HG03196 (cell line): ENCODE results near the gene NTN4.
"Not testable (repeated sequence)": the region's sequence is repeated elsewhere in the genome, so short reads cannot be mapped to it uniquely, and the experiment has no call there.

Experiments used
- ATAC-seq: cut with Tn5 transposase; IDR thresholded peaks from one replicate; pipeline ENCODE4 v1.9.1; 2021; ENCODE audit not compliant: unreplicated experiment

The NTN4 gene

GRCh38 chr12:95796982-95797289 lies 6.4 kb upstream of the NTN4 start:
- ATAC-seq, result no peak

- ATAC-seq, result no peak
These were observed 5.8 kb upstream of the NTN4 start for GRCh38 chr12:95796225-95796981.

DNA sequence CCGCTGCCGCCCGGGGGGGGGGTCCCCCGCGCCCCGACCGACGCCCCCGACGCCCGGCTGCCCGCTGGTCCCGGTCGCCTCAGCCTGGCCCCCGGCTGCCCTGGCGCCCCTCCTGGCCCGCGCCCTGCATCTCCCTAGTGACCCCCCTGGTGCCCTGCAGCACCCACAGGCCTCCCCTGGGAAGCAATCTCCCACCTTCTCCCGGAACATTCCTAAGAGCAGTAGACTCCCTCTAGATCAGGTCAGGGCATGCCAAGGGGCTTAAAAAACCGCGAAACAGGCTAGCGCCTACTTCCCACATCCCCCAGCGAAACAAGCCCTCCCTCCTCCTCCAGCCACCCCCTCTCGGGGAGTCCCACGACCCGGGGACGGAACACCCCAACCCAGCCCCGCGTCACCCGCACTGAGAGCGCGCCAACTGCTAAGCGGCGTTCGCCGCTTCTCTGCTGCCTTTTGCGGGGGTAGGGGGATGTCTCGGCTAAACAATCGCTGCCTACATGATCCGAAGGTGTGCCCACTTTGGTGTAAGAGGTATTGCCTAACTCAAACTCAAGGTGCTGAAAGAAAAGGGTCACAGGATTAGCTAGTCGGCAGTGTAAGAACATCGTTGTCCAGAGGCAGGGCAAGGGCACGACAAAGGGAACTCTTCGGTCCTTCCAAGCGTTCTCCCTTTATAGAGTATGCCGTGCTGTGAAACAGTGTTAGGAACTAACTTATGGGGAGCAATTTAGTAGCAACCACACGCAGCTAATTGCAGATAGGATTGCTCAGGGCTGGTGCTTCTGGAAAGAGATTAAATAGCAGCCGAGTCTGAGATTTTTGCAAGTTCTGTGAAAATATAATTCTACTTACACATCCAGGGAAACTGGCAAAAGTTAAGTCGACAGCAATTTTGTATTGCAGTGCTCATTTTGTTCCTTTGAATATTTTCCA lies 619 bp upstream of the NTN4 start:
- no peak for ATAC-seq

GRCh38 chr12:95789126-95790032 lies 1.2 kb downstream of the NTN4 start:
- no peak for ATAC-seq

- no peak for ATAC-seq
These were observed 1.9 kb downstream of the NTN4 start for GRCh38 chr12:95788637-95789036.

DNA sequence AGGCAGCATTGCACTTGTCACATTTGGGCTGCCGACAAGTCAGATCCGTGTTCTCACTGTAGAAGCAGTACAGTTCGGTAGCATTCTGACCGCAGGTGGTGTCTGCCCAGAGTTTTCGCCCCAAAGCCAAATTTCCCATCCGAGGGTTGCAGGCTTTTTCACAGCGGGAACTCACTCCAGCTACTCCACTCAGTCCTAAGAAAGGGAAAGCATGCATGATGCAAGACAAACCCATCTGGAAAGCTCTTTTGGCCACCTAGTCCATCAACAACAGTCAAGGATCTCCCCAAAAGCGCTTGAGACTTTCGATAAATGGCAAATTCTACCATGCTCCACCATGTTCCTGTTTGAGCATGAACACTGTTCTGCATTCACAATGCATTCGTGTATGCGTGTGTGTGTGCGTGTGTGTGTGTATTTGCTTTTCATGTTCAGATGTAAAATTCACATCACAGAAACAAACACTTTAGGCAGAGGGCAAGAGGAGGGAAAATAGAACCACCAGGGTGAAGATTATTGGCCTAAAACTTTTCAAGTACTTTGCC lies 3.2 kb downstream of the NTN4 start:
- ATAC-seq, result no peak

GRCh38 chr12:95784915-95785314 lies 5.6 kb downstream of the NTN4 start:
- ATAC-seq, result no peak

GRCh38 chr12:95784286-95784685 lies 6.3 kb downstream of the NTN4 start:
- no peak for ATAC-seq

- not testable (repeated sequence) for ATAC-seq
These were observed 15.1 kb downstream of the NTN4 start for GRCh38 chr12:95775466-95775865.

- no peak for ATAC-seq
These were observed 16.1 kb downstream of the NTN4 start for GRCh38 chr12:95774311-95775045.

DNA sequence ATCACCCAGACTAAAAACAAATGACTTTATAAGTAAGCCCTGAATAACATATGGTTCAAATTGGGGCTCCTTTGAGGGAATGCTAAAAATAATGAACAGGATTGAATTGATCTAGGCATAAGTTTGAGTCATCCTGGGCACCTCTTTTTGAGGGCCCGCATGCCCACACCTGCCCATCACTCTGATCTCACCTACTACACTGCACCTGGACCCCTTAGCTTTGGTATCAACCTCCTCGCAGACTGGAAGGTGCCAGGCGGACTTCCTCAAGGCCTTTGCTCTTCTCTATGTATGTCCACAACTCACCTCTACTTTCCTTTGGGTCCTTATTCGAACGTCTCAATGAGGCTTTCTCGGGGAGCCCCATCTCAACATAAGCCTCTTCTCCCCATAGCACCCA lies 17.2 kb downstream of the NTN4 start:
- ATAC-seq, result no peak

DNA sequence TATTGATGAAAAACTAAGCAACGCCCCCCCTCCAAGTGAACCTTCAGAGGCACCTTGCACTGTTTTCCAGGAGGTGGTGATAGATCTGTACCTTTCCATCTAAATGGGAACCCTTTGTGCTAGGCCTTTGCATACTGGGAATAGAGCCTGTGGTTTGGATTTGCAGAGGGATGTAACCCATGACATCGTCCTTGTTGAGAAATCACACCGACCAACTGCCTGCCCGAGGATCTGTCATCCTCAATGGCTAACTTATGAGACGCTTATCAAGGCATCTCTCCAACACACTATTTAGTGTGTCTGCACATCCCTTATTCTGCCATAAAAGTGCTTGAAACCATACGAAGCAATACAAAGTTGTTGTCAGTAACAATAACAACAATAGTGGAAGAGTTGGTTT lies 22.9 kb downstream of the NTN4 start:
- ATAC-seq, result no peak

DNA sequence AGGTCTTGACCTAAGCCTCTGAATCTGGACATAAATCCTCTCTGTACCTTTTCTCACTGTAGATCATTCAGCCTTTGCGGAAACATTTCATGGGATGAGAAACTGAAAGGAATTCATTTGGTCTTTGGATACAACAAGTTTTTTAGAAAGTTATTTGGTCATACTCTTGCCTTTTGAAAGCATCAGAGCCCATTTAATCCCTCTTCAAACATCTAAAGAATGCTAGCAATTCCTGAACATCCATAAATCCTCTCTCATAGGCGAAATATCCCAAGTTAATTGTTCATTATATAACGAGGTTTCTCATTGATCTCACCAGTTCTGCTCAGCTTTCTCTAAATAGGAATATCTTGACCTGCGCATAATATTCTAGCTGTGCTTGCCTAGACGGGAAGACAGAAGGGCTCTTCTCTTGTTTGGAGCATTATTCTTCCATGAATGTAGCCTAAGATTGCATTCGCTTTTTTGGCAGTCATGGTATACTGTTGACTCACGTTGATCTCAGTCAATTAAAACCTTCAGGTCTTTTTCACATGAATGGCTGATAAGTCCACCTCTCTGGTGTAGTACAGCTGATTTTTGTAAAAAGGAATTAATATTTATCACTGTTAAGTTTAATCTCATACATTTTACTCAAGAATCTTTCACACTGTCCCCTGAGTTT lies 24.1 kb downstream of the NTN4 start:
- no peak for ATAC-seq

DNA sequence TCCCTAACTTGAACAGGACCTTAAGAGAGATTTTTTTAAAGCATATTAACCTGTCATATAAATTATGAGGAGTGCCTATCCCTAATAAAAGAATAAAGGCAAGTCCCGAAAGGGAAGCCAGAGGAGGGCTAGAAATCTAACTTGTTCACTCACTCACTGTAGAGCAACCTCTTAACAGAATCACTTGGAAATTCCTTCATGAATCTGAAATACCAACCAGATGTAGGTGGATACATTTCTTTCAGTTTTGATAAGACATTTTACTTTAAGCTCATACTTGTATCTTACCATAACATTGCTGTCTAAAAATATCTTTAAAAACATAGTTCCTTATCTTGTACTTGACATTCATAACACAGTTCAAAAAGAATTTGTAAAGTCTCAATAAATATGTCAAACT lies 25.7 kb downstream of the NTN4 start:
- ATAC-seq, result no peak

DNA sequence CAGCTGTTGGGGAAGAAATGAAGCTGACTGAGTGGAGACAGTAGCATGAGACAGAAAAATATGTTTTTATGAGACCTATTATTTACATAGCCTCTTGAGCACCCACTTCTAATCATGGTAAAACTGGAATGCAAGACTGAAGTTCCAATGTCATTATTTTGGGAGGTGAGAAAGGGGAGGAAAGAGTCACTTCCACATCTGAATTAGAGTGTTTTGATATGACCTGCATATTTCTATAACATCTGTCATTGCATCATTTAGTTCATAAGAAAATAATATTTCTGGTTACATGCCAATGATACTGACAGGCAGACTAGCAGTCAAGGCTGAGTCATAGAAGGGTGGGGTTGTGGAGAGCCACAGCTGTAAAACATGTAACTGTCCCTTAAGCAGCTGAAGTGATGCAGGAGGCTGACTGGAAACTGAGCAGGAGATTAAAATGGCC lies 26.7 kb downstream of the NTN4 start:
- ATAC-seq, result no peak

DNA sequence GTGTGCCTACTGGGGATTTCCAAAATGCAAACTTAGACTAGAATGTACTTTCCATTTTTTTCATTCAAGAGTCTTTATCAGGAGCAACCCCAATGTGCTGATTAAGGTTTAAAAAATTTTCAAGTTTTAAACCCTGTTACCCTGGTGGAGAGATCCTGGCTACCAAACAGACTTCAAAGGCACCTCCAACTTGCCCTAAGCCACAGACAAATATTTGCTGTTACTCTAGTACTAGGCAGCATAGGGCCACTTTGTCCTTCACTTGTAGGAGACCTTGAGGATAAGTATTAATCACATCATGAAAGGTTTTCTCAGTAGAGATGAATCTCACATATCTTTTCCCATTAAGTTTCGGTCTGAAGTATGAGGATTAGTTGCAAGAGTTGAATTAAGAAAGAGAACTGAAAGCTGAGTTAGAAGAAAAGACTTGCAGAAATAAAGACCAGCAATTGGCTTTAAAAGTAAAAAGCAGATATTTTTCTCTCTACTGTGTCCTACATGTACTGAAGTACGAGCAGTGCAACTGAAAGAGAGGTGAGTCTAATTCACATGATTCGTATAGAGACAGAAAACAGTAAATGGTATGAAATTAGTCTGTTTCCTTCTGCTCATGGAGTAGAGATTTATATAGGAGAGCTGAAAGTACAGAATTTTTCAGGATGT lies 28.3 kb downstream of the NTN4 start:
- no peak for ATAC-seq

DNA sequence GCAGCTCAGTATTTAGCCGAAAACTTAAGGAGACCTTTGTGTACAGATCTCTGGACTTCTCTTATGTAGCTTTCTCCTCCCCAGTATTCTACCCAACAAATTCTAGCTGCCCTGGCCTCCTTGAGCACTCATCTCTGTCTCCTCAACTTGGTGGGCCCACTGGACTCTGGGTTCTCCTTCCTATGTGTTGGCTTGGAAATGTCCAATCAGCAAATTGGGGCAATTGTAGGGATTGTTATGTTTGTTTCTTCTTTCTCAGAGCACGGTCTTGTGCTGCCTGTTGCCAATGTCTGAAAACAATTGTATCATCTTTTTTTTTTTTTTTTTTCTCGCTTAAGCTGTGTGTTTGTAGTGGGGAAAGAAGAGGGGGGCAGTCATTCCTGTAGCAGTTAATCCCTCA lies 30.2 kb downstream of the NTN4 start:
- no peak for ATAC-seq

DNA sequence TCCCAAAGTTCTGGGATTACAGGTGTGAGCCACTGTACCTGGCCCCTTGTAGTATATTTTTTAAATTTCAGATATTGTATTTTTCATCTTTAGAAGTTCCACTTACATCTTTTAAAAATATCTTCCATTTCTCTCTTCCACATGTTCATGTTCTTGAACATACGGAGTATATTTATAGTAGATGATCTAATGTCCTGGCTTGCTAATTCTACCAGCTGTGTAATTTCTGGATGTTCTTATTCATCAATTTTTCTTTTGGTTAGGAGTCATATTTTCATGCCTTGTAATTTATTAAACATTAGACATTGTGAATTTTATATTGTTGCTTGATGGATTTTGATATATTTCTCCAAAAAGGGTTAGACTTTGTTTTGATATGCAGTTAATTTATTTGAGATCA lies 30.8 kb downstream of the NTN4 start:
- no peak for ATAC-seq

- no peak for ATAC-seq
These were observed 31.5 kb downstream of the NTN4 start for GRCh38 chr12:95759039-95759438.
